ENCODE data around the gene HOXA13. TPM values are rescaled to one million over a fixed set of nuclear protein-coding genes. Genes with fewer than 3 reads are reported as not detected.

Gene HOXA13
- total RNA-seq, 1 experiment from 2014 or later, result not detected

- Histone ChIP-seq H4K20me1 (ENCODE audit: control insufficient read depth, insufficient read depth, insufficient read length) (no peaks in the 10 kb centered on the region), H2BK5ac (ENCODE audit: insufficient read length, low read length) (no peak overlapping the region), H4K91ac (ENCODE audit: insufficient read length, low read depth, low read length) (no peak overlapping the region), H3K18ac (ENCODE audit: insufficient read length, low read depth, low read length) (no peak overlapping the region), H3K14ac (ENCODE audit: insufficient read depth, low read length) (no peak overlapping the region), H3T11ph (ENCODE audit: low read length) (no peak overlapping the region), H3K79me2 (ENCODE audit: insufficient read depth, low read length) (no peaks in the 10 kb centered on the region), H3K27me3 (ENCODE audit: insufficient read depth, low read length) (peaks cover 97% of the 10 kb centered on the region), H2AFZ (ENCODE audit: low read length) (no peak overlapping the region), H3K23me2 (ENCODE audit: insufficient read length, low read depth, low read length, poor library complexity, severe bottlenecking) (no peaks in the 10 kb centered on the region), H3K27ac (ENCODE audit: insufficient read length, low read depth, low read length) (no peak overlapping the region), H2AK5ac (ENCODE audit: insufficient read length, low read length) (no peak overlapping the region), H2BK12ac (ENCODE audit: insufficient read length, low read depth, low read length) (no peak overlapping the region), H2BK15ac (ENCODE audit: low read depth, low read length) (no peak overlapping the region), H3K56ac (ENCODE audit: insufficient read length, low read depth, low read length) (no peak overlapping the region), H4K5ac (ENCODE audit: insufficient read length, low read depth, low read length) (no peak overlapping the region), H3K79me1 (ENCODE audit: insufficient read depth, low read depth, low read length, poor library complexity, severe bottlenecking) (no peaks in the 10 kb centered on the region), H2BK20ac (ENCODE audit: low read depth, low read length, poor library complexity, severe bottlenecking) (no peak overlapping the region), H3K9me3 (ENCODE audit: control insufficient read depth, low read depth, low read length) (no peaks in the 10 kb centered on the region), H3K9ac (ENCODE audit: extremely low read depth, insufficient read length, low read length) (no peak overlapping the region), H4K8ac (replicated peaks; ENCODE audit: insufficient read length, low read depth, low read length) (no peak overlapping the region), H3K4ac (ENCODE audit: low read depth, low read length) (no peak overlapping the region), H3K23ac (ENCODE audit: insufficient read length, low read depth, low read length) (no peak overlapping the region), H3K4me2 (ENCODE audit: insufficient read depth, insufficient read length, low read length) (peak overlapping the region; percentile 47), H3K4me1 (ENCODE audit: insufficient read depth, low read length) (no peaks in the 10 kb centered on the region), H2BK120ac (ENCODE audit: low read depth, low read length, poor library complexity, severe bottlenecking) (no peak overlapping the region)
- H3K4me3 Mint-ChIP-seq, result no peak overlapping the region
- peaks cover 0 to 2% (median 0%) of the 10 kb centered on the region in 3 experiments; a peak in 2 of 7 replicates for H3K36me3 Mint-ChIP-seq (ENCODE audit: insufficient read depth in 1 of 3, low read depth in 3 of 3)
- H3K9me3 Mint-ChIP-seq, result peaks cover 13 to 15% of the 10 kb centered on the region in 2 experiments
- no peak overlapping the region for H3K27ac Mint-ChIP-seq
- no peak for DNase-seq
- TF ChIP-seq CTCF (conservative IDR thresholded peaks at IDR 0.05), result no peak; the same call in 2 of the 3 replicates
- peaks cover 98% of the 10 kb centered on the region for H3K27me3 Mint-ChIP-seq (ENCODE audit: low read depth)
- WGBS (ENCODE audit: extremely low coverage, insufficient read length, low lambda C conversion rate), result no CpG with 5 or more reads among the region's 27 CpGs
- peaks cover 3 to 11% of the 10 kb centered on the region in 2 experiments for H3K4me1 Mint-ChIP-seq
These were observed 38.6 kb downstream of the HOXA13 start for GRCh38 chr7:27161214-27161720.

Measured in H9 (cell line).